Bronchial epithelial cell (primary cell): ENCODE results near the gene SEC16B. TPM values are rescaled to one million over a fixed set of nuclear protein-coding genes. Genes with fewer than 3 reads are reported as not detected.

Experiments used
- DNase-seq: peaks from one replicate; pipeline ENCODE4 v3.0.0-alpha.2; 2010; ENCODE audit warnings: low read depth
- FAIRE-seq: peaks from 2 replicates; lab custom pipeline; 2011; peaks lifted over from hg19 to GRCh38; lab: Jason Lieb, UNC
- H3K27me3 ChIP-seq: 2 replicates; pipeline ENCODE4 v1.5.1; 2011; ENCODE audit warnings: low read length; ENCODE audit not compliant: control insufficient read depth, insufficient read depth
- H3K36me3 ChIP-seq: 2 replicates; pipeline ENCODE4 v1.5.1; 2011; ENCODE audit warnings: low read length; ENCODE audit not compliant: control insufficient read depth, insufficient read depth
- H3K4me3 ChIP-seq: 2 replicates; pipeline ENCODE4 v1.5.1; 2011; ENCODE audit warnings: mild to moderate bottlenecking, low read depth, low read length, control low read depth
- total RNA-seq: library from RNA; depleted of rRNA; stranded (reverse); fragments of >200 nt; gene quantifications from 2 replicates; pipeline ENCODE4 v1.2.1, GENCODE V29; 2014
- TF ChIP-seq, protein P1 (sequence below): IDR thresholded peaks from 2 replicates; pipeline ENCODE4 v1.5.1; 2011; ENCODE audit warnings: mild to moderate bottlenecking, moderate library complexity, low read length, control low read depth, inconsistent platforms; ENCODE audit not compliant: insufficient read depth, severe bottlenecking

The SEC16B gene
- total RNA-seq, 1 donor from 2014 or later: 0.26 TPM

- no peak for FAIRE-seq
- Histone ChIP-seq H3K4me3 (no peak overlapping the region), H3K36me3 (no peaks in the 10 kb centered on the region), H3K27me3 (no peaks in the 10 kb centered on the region)
- TF ChIP-seq, protein P1, sequence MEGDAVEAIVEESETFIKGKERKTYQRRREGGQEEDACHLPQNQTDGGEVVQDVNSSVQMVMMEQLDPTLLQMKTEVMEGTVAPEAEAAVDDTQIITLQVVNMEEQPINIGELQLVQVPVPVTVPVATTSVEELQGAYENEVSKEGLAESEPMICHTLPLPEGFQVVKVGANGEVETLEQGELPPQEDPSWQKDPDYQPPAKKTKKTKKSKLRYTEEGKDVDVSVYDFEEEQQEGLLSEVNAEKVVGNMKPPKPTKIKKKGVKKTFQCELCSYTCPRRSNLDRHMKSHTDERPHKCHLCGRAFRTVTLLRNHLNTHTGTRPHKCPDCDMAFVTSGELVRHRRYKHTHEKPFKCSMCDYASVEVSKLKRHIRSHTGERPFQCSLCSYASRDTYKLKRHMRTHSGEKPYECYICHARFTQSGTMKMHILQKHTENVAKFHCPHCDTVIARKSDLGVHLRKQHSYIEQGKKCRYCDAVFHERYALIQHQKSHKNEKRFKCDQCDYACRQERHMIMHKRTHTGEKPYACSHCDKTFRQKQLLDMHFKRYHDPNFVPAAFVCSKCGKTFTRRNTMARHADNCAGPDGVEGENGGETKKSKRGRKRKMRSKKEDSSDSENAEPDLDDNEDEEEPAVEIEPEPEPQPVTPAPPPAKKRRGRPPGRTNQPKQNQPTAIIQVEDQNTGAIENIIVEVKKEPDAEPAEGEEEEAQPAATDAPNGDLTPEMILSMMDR: no peak
- no peak for DNase-seq
Measured at GRCh38 chr1:177953549-177953948, 16.3 kb downstream of the SEC16B start.

- Histone ChIP-seq H3K36me3 (no peaks in the 10 kb centered on the region), H3K27me3 (no peaks in the 10 kb centered on the region), H3K4me3 (no peak overlapping the region)
- TF ChIP-seq, protein P1: no peak
- FAIRE-seq (no peak), DNase-seq (no peak)
Measured at GRCh38 chr1:177952691-177953090, 17.2 kb downstream of the SEC16B start.

DNA sequence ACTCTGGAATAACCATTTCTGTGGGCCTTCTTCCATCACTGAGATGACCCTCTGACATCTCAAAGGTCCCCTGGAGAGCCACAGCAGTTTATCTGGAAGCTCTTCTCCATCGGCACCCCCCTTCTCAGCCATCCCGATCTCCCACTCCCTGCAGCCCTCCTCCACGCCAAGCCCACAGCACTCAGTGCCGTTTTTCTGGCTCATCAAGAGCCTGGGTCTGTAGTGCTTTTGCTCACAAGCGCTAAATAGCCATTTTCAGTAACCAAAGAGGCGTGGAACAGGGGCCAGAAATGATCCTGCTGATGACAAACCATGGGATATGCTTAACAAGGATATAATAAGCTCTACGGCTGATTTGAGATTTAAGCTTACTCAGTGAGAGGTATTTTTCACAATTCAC, 17.6 kb downstream of the SEC16B start:
- no peak overlapping the region for H3K4me3 ChIP-seq
- no peaks in the 10 kb centered on the region for H3K27me3 ChIP-seq
- TF ChIP-seq, protein P1: no peak
- FAIRE-seq (no peak), DNase-seq (no peak)
- H3K36me3 ChIP-seq: no peaks in the 10 kb centered on the region

- DNase-seq (no peak), FAIRE-seq (no peak)
- no peaks in the 10 kb centered on the region for H3K36me3 ChIP-seq
- TF ChIP-seq, protein P1: no peak
- no peak overlapping the region for H3K4me3 ChIP-seq
- no peaks in the 10 kb centered on the region for H3K27me3 ChIP-seq
Measured at GRCh38 chr1:177950506-177950905, 19.4 kb downstream of the SEC16B start.

- DNase-seq (peak; percentile 58), FAIRE-seq (no peak)
- TF ChIP-seq, protein P1: peak; percentile 88
- Histone ChIP-seq H3K27me3 (no peaks in the 10 kb centered on the region), H3K4me3 (no peak overlapping the region), H3K36me3 (no peaks in the 10 kb centered on the region)
Measured at GRCh38 chr1:177948336-177948972, 21.4 kb downstream of the SEC16B start.

DNA sequence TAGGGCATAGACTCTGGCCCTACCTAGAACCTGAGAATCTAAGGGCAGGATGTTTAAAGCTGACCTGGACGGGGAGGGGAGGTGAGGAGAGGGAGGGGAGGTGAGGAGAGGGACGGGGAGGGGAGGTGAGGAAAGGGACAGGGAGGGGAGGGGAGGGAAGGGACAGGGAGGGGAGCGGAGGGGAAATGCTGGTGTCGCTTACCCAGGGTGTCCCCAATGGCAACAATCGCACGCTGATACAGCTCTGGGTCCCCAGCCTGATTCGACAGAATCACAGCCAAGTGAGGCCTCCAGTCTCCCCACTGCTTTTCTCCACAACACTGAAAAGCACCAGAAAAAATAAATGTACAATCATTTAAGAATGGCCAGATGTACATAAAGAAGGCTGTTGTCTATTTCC, 22.2 kb downstream of the SEC16B start:
- TF ChIP-seq, protein P1: no peak
- H3K36me3 ChIP-seq: no peaks in the 10 kb centered on the region
- no peak overlapping the region for H3K4me3 ChIP-seq
- FAIRE-seq (no peak), DNase-seq (no peak)
- no peaks in the 10 kb centered on the region for H3K27me3 ChIP-seq
